ENCODE results near the gene ADNP2. TPM values are rescaled to one million over a fixed set of nuclear protein-coding genes. Genes with fewer than 3 reads are reported as not detected.

The ADNP2 gene
- total RNA-seq, 1 experiment from 2014 or later: 23.2 TPM

DNA sequence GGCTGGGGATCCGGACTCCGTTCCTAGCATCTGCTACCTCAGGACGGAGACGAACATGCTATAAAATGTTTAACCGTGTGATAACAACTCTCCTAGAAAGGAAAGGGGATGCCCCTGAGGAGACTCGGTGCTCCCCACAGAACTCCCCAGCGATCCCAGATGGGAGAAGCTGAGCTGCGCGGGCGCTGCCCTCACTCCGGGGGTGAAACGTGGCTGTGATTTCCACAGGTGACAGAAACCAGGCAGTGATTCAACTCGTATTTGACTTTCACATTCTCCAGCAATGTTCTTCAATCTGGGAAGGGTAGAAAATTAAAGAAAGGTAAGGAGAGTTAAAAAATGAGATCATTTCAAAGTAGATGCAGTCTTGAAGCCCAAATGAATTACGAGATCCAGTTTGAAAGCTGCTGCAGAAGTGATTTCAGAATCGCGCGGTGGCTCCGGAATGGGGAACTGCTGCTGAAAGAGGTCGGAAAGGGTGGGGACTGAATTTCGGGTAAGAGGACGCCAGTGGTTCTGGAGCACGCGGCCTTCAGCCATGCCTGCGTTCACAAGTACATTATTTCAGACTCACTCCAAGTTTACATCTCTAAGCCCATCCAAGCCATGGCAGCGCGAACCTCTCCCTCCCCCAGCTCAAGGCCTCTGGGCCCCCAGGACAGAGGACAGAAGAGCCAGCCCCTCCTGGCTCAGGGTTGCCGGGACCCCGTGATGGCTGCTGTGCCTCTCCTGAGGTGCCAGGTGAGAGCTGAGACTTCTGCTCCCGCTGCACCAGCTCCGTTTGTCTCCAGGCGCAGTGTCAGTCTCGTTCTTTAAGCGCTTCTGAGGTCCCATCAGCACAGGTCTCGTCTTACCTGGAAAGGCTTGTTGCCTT lies 39.5 kb downstream of the ADNP2 start:
- BruUV-seq (replicated peaks): TSS peak; percentile 30
- H3K36me3 ChIP-seq (ENCODE audit: low read depth, low read length): no peaks in the 10 kb centered on the region
- CTCF ChIA-PET: no interaction called here
- no peaks in the 10 kb centered on the region for H3K27me3 ChIP-seq (ENCODE audit: low read length)
- H3K4me2 ChIP-seq (ENCODE audit: low read length): peak overlapping the region; percentile 90
- POLR2A ChIA-PET (ENCODE audit: unreplicated experiment): interaction anchor here (0.6 kb wide), 1 partner anchor 26 kb away, joined by 4 read pairs; no protein-coding TSS in a partner anchor
- H4K20me1 ChIP-seq (ENCODE audit: low read length): no peaks in the 10 kb centered on the region
- H3K27ac ChIP-seq (ENCODE audit: low read length): no peak overlapping the region
- intact Hi-C loops (cut with micrococcal nuclease): loop anchor here (5.0 kb wide), 2 partner anchors 36 to 216 kb away; no protein-coding TSS in a partner anchor
- no peak for DNase-seq
- peak overlapping the region; percentile 83 for H3K4me3 ChIP-seq (ENCODE audit: low read length)
- peak overlapping the region; percentile 89 for H2AFZ ChIP-seq (ENCODE audit: low read length)
- no peaks in the 10 kb centered on the region for H3F3A ChIP-seq (ENCODE audit: low read length, unreplicated experiment)
- H3K79me2 ChIP-seq (ENCODE audit: low read length): no peaks in the 10 kb centered on the region
- H3K9ac ChIP-seq (ENCODE audit: low read length): peak overlapping the region; percentile 41
- ATAC-seq: peak; percentile 12
- no peaks in the 10 kb centered on the region for H3K9me3 ChIP-seq (ENCODE audit: low read length)
- H3K9me2 ChIP-seq (replicated peaks; ENCODE audit: low read length): no peaks in the 10 kb centered on the region
- TF ChIP-seq EZH2phosphoT487 (IDR thresholded peaks at IDR 0.05; ENCODE audit: borderline replicate concordance, low read length): no peak
- no peak for TF ChIP-seq CTCF (conservative IDR thresholded peaks at IDR 0.05; ENCODE audit: low read depth, low read length)
- TF ChIP-seq EZH2 (IDR thresholded peaks at IDR 0.05; ENCODE audit: low read length, unreplicated experiment): no peak
- no peaks in the 10 kb centered on the region for H3K4me1 ChIP-seq (ENCODE audit: insufficient read depth, low read length)

- Histone ChIP-seq H3K36me3 (ENCODE audit: low read depth, low read length) (no peaks in the 10 kb centered on the region), H4K20me1 (ENCODE audit: low read length) (no peaks in the 10 kb centered on the region), H3K9me3 (ENCODE audit: low read length) (no peaks in the 10 kb centered on the region), H3K4me2 (ENCODE audit: low read length) (peak overlapping the region; percentile 90; the same call in 1 of the 2 replicates), H3K4me3 (ENCODE audit: low read length) (no peak overlapping the region), H3K27ac (ENCODE audit: low read length) (no peak overlapping the region), H3K4me1 (ENCODE audit: insufficient read depth, low read length) (no peaks in the 10 kb centered on the region), H3K79me2 (ENCODE audit: low read length) (no peaks in the 10 kb centered on the region), H3K9ac (ENCODE audit: low read length) (no peak overlapping the region), H3K27me3 (ENCODE audit: low read length) (no peaks in the 10 kb centered on the region), H3F3A (ENCODE audit: low read length, unreplicated experiment) (no peaks in the 10 kb centered on the region), H2AFZ (ENCODE audit: low read length) (no peak overlapping the region), H3K9me2 (replicated peaks; ENCODE audit: low read length) (no peaks in the 10 kb centered on the region)
- ChIA-PET POLR2A (ENCODE audit: unreplicated experiment) (no interaction called here), CTCF (no interaction called here)
- no TSS peak for BruUV-seq (replicated peaks)
- TF ChIP-seq EZH2phosphoT487 (IDR thresholded peaks at IDR 0.05; ENCODE audit: borderline replicate concordance, low read length) (no peak), EZH2 (IDR thresholded peaks at IDR 0.05; ENCODE audit: low read length, unreplicated experiment) (no peak), CTCF (conservative IDR thresholded peaks at IDR 0.05; ENCODE audit: low read depth, low read length) (no peak)
- DNase-seq (no peak), ATAC-seq (no peak)
- intact Hi-C loops (cut with micrococcal nuclease): loop anchor here (5.0 kb wide), 2 partner anchors 37 to 217 kb away; no protein-coding TSS in a partner anchor
Measured at GRCh38 chr18:80149667-80150066, 40.6 kb downstream of the ADNP2 start.

GRCh38 chr18:80154293-80154692 lies 45.2 kb downstream of the ADNP2 start:
- Histone ChIP-seq H3K27me3 (ENCODE audit: low read length) (no peaks in the 10 kb centered on the region), H3K27ac (ENCODE audit: low read length) (no peak overlapping the region), H3K9ac (ENCODE audit: low read length) (no peak overlapping the region), H3K4me2 (ENCODE audit: low read length) (no peak overlapping the region), H3F3A (ENCODE audit: low read length, unreplicated experiment) (no peaks in the 10 kb centered on the region), H3K36me3 (ENCODE audit: low read depth, low read length) (no peaks in the 10 kb centered on the region), H3K4me1 (ENCODE audit: insufficient read depth, low read length) (no peaks in the 10 kb centered on the region), H4K20me1 (ENCODE audit: low read length) (no peaks in the 10 kb centered on the region; the same call in 1 of the 2 replicates), H3K79me2 (ENCODE audit: low read length) (no peaks in the 10 kb centered on the region), H3K4me3 (ENCODE audit: low read length) (no peak overlapping the region), H3K9me2 (replicated peaks; ENCODE audit: low read length) (no peaks in the 10 kb centered on the region), H3K9me3 (ENCODE audit: low read length) (no peaks in the 10 kb centered on the region), H2AFZ (ENCODE audit: low read length) (no peak overlapping the region)
- no TSS peak for BruUV-seq (replicated peaks)
- intact Hi-C loops (cut with micrococcal nuclease): no loop called here
- ChIA-PET POLR2A (ENCODE audit: unreplicated experiment) (no interaction called here), CTCF (no interaction called here)
- TF ChIP-seq CTCF (conservative IDR thresholded peaks at IDR 0.05; ENCODE audit: low read depth, low read length): peak; percentile 64
- TF ChIP-seq EZH2phosphoT487 (IDR thresholded peaks at IDR 0.05; ENCODE audit: borderline replicate concordance, low read length): no peak
- ATAC-seq (peak; percentile 77), DNase-seq (peak; percentile 50)
